ENCODE measurements around the gene SLF2.

Gene SLF2

DNA sequence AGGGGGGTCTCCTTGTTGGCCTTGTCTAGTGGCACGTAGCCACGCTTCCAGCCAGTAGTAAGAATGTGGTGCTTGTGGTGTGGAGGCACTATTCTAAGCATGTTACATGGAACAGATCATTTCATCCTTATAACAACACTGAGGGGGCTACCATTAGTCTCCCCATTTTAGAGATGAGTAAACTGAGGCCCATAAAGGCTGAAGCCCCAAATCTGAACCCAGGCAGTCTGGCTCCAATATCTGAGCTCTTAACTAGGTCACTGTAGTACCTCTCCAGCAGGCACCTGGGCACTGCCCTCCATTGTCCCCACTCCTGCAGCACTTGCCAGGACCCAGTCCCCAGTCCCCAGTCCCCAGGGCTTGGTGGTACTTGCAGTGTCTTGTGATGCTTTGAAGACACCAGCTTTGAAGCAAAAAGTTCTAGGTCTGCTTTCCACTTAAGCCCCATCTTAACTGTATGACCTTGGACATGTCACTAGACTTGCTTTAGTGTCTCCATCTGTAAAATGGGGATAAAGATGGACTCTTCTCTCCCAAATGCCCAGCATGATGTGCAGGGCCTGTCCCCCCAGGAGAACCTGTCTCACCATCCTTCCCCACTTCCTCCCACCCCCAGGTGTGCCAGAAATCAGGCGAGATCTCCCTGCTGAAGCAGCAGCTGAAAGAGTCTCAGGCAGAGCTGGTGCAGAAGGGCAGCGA lies 93.3 kb downstream of the SLF2 start:
- TF ChIP-seq, protein P1, sequence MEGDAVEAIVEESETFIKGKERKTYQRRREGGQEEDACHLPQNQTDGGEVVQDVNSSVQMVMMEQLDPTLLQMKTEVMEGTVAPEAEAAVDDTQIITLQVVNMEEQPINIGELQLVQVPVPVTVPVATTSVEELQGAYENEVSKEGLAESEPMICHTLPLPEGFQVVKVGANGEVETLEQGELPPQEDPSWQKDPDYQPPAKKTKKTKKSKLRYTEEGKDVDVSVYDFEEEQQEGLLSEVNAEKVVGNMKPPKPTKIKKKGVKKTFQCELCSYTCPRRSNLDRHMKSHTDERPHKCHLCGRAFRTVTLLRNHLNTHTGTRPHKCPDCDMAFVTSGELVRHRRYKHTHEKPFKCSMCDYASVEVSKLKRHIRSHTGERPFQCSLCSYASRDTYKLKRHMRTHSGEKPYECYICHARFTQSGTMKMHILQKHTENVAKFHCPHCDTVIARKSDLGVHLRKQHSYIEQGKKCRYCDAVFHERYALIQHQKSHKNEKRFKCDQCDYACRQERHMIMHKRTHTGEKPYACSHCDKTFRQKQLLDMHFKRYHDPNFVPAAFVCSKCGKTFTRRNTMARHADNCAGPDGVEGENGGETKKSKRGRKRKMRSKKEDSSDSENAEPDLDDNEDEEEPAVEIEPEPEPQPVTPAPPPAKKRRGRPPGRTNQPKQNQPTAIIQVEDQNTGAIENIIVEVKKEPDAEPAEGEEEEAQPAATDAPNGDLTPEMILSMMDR (conservative IDR thresholded peaks at IDR 0.05; ENCODE audit: low read depth): no peak
- H3K27ac ChIP-seq: peak overlapping the region; percentile 63
- no peak for DNase-seq (ENCODE audit: low spot score)
- ChIA-PET POLR2A (ENCODE audit: low non-redundant PET) (interaction anchor here (0.9 to 1.1 kb wide), 2 partner anchors 8 to 37 kb away, joined by 3 read pairs; no protein-coding TSS in a partner anchor), CTCF (interaction anchor here (1.0 to 3.6 kb wide), 2 partner anchors 12 to 60 kb away, joined by 4 to 19 read pairs; no protein-coding TSS in a partner anchor)

DNA sequence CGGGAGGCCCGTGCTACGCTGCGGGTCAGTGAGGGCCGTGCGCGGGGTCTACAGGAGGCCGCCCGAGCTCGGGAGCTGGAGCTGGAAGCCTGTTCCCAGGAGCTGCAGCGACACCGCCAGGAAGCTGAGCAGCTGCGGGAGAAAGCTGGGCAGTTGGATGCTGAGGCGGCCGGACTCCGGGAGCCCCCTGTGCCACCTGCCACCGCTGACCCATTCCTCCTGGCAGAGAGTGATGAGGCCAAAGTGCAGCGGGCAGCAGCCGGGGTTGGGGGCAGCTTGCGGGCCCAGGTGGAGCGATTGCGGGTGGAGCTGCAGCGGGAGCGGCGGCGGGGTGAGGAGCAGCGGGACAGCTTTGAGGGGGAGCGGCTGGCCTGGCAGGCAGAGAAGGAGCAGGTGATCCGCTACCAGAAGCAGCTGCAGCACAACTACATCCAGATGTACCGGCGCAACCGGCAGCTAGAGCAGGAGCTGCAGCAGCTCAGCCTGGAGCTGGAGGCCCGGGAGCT lies 93.9 kb downstream of the SLF2 start:
- TF ChIP-seq, protein P1 (conservative IDR thresholded peaks at IDR 0.05; ENCODE audit: low read depth): no peak
- DNase-seq (ENCODE audit: low spot score): no peak
- peak overlapping the region; percentile 63 for H3K27ac ChIP-seq
- CTCF ChIA-PET: interaction anchor here (1.4 to 3.7 kb wide), 3 partner anchors 8 to 26 kb away, joined by 3 to 27 read pairs (median 19); partner anchors contain the start of gene LZTS2
- POLR2A ChIA-PET (ENCODE audit: low non-redundant PET): interaction anchor here (0.9 to 1.1 kb wide), 2 partner anchors 8 to 36 kb away, joined by 3 read pairs; no protein-coding TSS in a partner anchor

DNA sequence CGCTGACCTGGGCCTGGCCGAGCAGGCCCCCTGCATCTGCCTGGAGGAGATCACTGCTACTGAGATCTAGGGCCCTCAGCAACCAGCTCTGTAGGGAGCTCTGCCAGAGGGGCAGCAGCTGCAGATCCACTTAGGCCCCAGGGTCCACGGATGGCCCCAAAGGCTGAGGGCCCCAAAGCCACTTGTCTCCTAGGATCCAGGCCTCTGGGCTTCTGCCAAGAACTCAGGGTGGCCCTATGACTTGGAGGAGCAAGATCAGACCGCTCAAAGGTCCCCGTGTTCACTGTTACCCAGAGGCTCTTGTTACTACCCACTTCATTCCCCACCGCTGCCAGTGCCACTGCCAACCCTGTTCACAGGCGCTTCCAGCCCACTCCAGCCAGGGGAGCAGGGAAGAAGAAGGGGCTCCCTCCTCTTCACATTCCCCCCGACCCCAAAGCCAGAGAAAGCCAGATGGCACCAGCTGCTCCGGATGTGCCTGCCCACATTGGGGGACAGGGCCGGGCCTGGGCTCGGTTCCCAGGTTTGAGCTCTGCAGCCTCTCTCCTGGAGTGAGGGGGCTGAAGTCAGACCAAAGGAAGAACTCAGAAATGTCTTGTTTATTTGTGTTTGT lies 94.4 kb downstream of the SLF2 start:
- no peak for DNase-seq (ENCODE audit: low spot score)
- POLR2A ChIA-PET (ENCODE audit: low non-redundant PET): interaction anchor here (1.1 kb wide), 1 partner anchor 9 kb away, joined by 3 read pairs; no protein-coding TSS in a partner anchor
- peak overlapping the region; percentile 63 for H3K27ac ChIP-seq
- CTCF ChIA-PET: interaction anchor here (1.4 to 3.7 kb wide), 3 partner anchors 9 to 25 kb away, joined by 3 to 27 read pairs (median 19); partner anchors contain the start of gene LZTS2
- TF ChIP-seq, protein P1 (conservative IDR thresholded peaks at IDR 0.05; ENCODE audit: low read depth): no peak

DNA sequence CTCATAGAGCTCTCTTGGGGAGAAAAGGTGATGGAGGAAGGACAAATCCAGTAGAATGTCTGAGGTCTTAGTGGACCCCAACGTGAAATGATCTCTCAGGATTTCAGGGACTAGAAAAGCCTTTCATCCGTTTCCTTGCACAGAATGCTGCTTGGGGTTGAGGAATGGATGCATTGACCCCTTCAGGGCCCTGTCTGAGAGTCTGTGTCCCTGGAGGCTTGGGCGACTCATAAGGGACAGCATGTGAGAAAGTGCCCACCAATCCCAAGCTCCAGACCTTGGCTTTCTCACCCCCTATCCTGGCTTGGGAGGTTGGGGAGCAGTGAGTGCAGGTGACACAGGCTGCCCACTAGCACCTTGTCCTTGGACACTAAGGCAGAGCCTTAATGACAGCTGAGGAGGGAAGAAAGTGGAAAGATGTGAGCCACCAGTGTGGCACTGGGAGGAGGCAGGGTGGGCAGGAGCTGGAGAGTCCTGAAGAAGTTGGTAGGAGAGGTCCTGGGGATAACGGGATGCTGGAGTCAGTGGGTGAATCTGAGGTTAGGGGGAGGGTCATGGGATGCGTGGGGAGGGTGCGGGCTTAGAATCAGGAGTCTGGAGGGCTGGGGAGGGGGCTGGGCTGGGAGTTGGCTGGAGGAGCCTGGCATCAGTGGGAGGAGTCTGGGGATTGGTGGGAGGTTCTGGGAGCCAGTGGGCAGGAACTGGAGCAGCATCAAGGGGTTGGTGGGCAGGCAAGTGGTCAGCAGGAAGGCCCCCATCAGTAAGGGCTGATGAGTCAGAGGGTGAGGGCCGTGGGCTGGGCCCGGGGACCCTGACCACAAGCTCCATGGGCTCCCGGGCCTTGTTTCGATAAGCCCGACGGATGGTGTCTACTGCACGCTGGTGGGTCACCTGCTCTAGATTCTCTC lies 95.4 kb downstream of the SLF2 start:
- no peak for DNase-seq (ENCODE audit: low spot score)

DNA sequence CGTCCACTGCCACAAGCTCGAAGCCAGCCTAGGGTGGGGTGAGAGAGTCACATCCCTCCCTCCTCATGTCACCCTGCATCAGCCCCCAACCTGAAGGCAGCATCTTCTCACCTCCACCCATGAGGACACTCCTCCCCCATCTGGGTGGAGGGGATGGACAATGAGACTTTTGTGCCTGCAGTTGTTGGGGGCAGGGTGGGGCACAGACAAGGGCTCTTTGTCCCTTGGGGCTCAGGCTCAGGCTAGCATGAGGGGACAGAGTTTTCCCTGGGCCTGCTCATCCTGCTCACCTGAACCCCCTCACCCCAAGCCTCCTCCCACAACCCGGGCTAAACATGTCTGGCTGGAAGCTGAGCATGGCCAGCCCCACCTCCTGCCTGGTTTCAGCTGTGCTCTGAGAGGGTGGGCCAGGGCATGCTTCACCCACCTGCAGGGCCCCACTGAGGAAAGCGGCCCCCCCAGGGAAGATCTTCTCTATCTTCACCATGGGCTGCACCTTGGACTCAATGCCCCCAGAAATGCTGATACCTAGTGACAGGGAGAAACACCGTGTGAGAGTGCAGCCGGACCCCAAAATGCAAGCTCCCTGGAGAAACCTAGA lies 96.2 kb downstream of the SLF2 start:
- CTCF ChIA-PET: interaction anchor here (0.6 to 3.7 kb wide), 5 partner anchors 10 to 469 kb away, joined by 3 to 27 read pairs (median 5); partner anchors contain the start of gene LZTS2
- H3K27ac ChIP-seq: peak overlapping the region; percentile 63
- TF ChIP-seq, protein P1 (conservative IDR thresholded peaks at IDR 0.05; ENCODE audit: low read depth): no peak

More for the DNA sequence above, 95.4 kb downstream of the SLF2 start:
- peak overlapping the region; percentile 63 for H3K27ac ChIP-seq
- ChIA-PET POLR2A (ENCODE audit: low non-redundant PET) (interaction anchor here (0.6 kb wide), 1 partner anchor 46 kb away, joined by 6 read pairs; no protein-coding TSS in a partner anchor), CTCF (interaction anchor here (0.6 to 3.7 kb wide), 6 partner anchors 10 to 83 kb away, joined by 3 to 27 read pairs (median 6); partner anchors contain the start of gene LZTS2)
- TF ChIP-seq, protein P1 (conservative IDR thresholded peaks at IDR 0.05; ENCODE audit: low read depth): no peak

More for the DNA sequence above, 96.2 kb downstream of the SLF2 start:
- POLR2A ChIA-PET (ENCODE audit: low non-redundant PET): no interaction called here
- no peak for DNase-seq (ENCODE audit: low spot score)
